ENCODE data around the gene BAIAP2L2.
"Not testable (repeated sequence)": the region's sequence is repeated elsewhere in the genome, so short reads cannot be mapped to it uniquely, and the experiment has no call there.

Gene BAIAP2L2

DNA sequence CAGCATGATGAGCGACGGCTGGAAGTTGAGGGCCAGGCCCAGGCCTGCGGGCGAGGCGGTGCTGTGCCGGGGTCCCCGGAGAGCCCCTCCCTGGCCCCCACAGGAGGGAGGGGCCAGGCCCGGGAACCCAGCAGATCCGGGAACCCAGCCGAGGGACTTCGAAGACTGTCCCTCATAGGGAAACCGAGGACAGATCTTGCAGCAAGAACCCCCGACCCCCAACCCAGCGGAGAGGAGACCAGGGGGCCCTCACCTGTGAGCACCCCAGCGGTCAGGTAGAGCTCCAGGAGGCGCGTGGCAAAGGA is 28.9 kb downstream of the BAIAP2L2 start:
- DNase-seq (ENCODE audit: low spot score) = no peak

DNA sequence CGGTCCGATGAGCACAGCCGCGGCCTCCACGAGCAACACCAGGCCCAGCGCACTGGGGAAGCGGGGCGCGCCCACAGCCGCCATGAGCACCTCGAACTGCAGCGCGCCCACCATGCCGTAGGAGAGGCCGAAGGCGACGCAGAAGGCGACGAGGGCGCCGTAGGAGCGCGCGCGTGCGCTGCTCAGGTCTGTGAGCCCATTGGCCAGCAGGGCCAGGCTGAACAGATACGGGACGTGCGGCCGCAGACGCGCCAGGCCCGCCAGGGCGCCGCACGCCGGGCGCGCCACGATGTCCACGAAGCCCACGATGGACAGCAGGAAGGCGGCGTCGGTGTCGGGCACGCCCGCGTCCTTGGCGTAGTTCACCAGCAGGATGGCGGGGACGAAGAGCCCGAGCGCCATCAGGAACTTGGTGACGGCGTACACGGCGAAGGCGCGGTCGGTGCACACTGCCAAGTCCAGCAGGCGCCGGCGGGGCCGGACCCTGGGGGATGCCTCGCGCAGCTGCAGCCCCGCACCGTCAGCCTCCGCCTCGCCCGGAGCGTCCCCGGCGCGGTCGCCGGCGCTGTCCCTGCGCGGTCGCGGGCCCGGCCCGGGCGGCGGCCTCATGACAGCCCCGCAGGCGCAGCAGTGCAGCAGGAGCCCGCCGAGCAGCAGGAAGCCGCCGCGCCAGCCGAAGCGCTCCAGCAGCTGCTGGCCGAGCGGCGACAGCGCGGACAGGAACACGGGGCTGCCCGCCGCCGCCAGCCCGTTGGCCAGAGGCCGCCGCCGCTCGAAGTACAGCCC is 29.4 kb downstream of the BAIAP2L2 start:
- DNase-seq (ENCODE audit: low spot score) = no peak

- no peak for DNase-seq (ENCODE audit: low spot score)
These were observed 30.0 kb downstream of the BAIAP2L2 start for GRCh38 chr22:38080474-38080849.

GRCh38 chr22:38079804-38080203 is 30.7 kb downstream of the BAIAP2L2 start:
- DNase-seq (ENCODE audit: low spot score) = no peak

DNA sequence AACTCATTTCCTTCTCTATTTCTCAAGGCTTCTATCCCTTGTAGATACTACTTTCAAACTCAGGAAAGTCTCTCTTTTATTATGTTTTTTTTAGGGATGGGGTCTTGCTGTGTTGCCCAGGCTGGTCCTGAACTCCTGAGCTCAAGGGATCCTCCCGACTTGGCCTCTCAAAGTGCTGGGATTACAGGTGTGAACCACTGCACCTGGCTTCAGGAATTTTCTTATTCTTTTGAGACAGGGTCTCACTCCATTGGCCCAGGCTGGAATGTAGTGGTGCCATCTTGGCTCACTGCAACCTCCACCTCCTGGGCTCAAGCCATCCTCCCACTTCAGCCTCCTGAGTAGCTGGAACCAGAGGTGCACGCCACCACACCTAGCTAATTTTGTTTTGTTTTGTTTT is 31.3 kb downstream of the BAIAP2L2 start:
- not testable (repeated sequence) for DNase-seq (ENCODE audit: low spot score)

DNA sequence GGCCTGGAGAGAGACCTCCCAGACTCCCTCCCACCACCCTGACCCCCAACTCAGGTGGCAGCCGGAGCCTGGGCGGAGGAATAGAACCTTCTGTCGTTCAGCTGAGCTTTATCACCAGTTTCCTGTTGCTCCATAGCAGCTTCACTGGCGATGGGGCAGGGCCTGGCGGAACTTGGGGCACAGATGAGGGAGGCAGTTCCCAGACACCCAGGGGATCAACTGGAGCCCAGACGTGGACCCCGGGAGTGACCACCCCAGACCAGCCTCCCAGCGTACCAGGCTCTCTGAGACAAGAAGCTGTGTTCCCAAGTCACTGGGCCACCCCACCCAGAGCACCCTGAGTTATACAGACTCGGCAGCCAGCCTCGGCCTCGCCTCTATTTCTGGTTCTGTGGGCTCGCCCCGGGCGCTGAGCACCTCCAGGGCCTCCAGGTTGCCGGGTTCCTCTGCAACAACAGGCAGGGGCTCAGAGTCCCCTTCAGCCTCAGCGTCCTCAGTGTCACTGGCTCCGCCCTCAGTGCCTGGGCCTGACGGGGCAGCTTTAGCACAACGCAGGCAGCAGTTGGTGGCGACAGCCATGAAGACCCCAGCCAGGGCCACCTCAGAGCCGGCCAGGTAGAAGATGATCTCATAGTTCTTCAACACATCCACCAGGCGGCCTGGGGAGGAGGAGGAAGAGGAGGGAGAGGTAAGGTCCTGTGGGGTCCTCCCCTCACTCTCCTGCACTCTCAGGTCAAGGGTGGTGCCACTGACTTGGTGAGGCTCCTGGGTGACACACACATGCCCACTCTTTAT is 32.2 kb downstream of the BAIAP2L2 start:
- DNase-seq (ENCODE audit: low spot score) = no peak

DNA sequence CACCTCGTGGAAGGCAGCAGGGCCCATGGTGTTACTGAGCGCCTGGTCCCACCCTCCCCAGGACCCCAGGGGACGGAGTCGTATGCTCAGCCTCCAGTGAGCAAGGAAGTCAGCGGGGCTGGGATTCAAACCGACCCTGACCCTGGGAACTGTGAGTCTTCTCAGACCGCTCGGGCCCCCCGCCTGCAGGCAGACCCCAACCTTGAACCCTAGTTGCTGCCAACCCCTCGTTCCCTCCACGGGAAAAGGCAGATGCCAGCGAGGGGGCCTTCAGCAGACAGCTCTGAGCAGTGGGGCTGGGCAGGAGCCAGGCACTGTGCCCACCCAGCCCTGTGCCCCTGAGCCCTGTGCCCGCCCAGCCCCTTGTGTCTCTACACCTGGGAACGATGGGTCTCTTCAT is 32.9 kb downstream of the BAIAP2L2 start:
- no peak for DNase-seq (ENCODE audit: low spot score)

- DNase-seq (ENCODE audit: low spot score) = no peak
These were observed 33.4 kb downstream of the BAIAP2L2 start for GRCh38 chr22:38077096-38077495.

- no peak for DNase-seq (ENCODE audit: low spot score)
These were observed 34.5 kb downstream of the BAIAP2L2 start for GRCh38 chr22:38075961-38076360.

GRCh38 chr22:38075105-38075825 is 35.2 kb downstream of the BAIAP2L2 start:
- no peak for DNase-seq (ENCODE audit: low spot score)

- DNase-seq (ENCODE audit: low spot score) = no peak
These were observed 36.0 kb downstream of the BAIAP2L2 start for GRCh38 chr22:38074181-38075104.

- no peak for DNase-seq (ENCODE audit: low spot score)
These were observed 37.0 kb downstream of the BAIAP2L2 start for GRCh38 chr22:38073150-38074130.

- no peak for DNase-seq (ENCODE audit: low spot score)
These were observed 37.9 kb downstream of the BAIAP2L2 start for GRCh38 chr22:38072322-38073149.

- DNase-seq (ENCODE audit: low spot score) = no peak
These were observed 38.8 kb downstream of the BAIAP2L2 start for GRCh38 chr22:38071421-38072321.

GRCh38 chr22:38070250-38070921 is 40.1 kb downstream of the BAIAP2L2 start:
- peak; percentile 56 for DNase-seq (ENCODE audit: low spot score)

DNA sequence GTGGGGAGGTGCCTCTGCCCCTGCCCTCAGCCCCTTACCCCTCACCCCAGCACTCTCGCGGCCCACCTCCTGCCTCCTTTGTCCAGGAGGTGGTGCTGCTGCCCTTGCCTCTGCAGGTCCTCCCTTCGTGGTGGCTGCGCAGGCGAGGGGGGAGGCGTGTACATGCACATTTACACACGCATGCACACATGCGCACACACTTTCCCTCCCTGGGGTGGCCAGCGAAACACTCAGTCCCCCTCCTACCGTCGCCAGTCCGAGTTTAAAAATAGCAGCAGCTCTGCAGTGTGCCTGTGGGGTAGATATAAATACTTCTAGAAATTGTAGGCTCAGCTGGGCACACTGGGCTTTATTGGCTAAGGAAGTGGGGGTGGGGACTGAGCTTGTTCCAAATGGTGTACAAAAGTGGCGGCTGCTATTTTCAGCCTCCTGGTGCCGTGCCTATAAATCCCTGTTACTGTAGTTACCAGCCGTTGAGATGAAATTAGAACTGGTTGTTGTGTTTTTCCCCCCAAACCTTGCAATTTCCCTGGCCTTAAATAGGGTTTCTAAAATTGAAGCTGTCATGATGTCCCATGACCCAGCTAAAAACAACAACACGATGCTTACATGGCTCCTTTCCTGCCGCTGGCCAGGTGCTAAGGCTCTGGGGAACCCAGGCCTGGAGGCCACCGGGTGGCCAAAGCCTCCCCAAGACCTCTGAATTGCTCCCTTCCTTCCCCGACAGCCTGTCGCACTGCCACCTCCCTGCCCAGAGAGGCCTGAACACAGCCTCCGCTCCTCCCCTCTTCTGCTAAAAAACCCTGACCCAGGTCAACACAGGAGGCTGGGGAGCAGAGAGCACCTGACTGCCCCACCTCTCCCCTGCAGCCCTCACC is 40.9 kb downstream of the BAIAP2L2 start:
- peak; percentile 92 for DNase-seq (ENCODE audit: low spot score)

Data from cerebellar cortex (tissue), 1 donor.